Amniotic stem cell (primary cell): ENCODE data around the gene GSTCD.
"Not testable (repeated sequence)": the region's sequence is repeated elsewhere in the genome, so short reads cannot be mapped to it uniquely, and the experiment has no call there.

Experiments used
- DNase-seq: peaks from one replicate; lab custom pipeline; 2025; lab: John Stamatoyannopoulos, UW

Gene GSTCD

GRCh38 chr4:105808030-105808749 lies 99.6 kb downstream of the GSTCD start:
- no peak for DNase-seq

- peak; percentile 53 for DNase-seq
Measured at GRCh38 chr4:105808750-105809041, 100.1 kb downstream of the GSTCD start.

- DNase-seq, result no peak
Measured at GRCh38 chr4:105815701-105816100, 107.1 kb downstream of the GSTCD start.

- DNase-seq, result no peak
Measured at GRCh38 chr4:105822061-105822460, 113.5 kb downstream of the GSTCD start.

- no peak for DNase-seq
Measured at GRCh38 chr4:105828074-105828473, 119.5 kb downstream of the GSTCD start.

- no peak for DNase-seq
Measured at GRCh38 chr4:105831189-105831588, 122.6 kb downstream of the GSTCD start.

GRCh38 chr4:105835177-105835576 lies 126.6 kb downstream of the GSTCD start:
- no peak for DNase-seq

GRCh38 chr4:105836537-105836936 lies 128.0 kb downstream of the GSTCD start:
- no peak for DNase-seq

GRCh38 chr4:105837037-105837436 lies 128.5 kb downstream of the GSTCD start:
- no peak for DNase-seq

- no peak for DNase-seq
Measured at GRCh38 chr4:105838082-105838481, 129.5 kb downstream of the GSTCD start.

- no peak for DNase-seq
Measured at GRCh38 chr4:105840426-105841174, 132.0 kb downstream of the GSTCD start.

GRCh38 chr4:105843941-105844340 lies 135.4 kb downstream of the GSTCD start:
- no peak for DNase-seq

- no peak for DNase-seq
Measured at GRCh38 chr4:105845559-105845958, 137.0 kb downstream of the GSTCD start.

- DNase-seq, result not testable (repeated sequence)
Measured at GRCh38 chr4:105848359-105848758, 139.8 kb downstream of the GSTCD start.

GRCh38 chr4:105851196-105851595 lies 142.6 kb downstream of the GSTCD start:
- DNase-seq, result no peak

- not testable (repeated sequence) for DNase-seq
Measured at GRCh38 chr4:105852230-105852629, 143.6 kb downstream of the GSTCD start.

- no peak for DNase-seq
Measured at GRCh38 chr4:105858466-105859040, 150.0 kb downstream of the GSTCD start.

GRCh38 chr4:105859233-105859632 lies 150.6 kb downstream of the GSTCD start:
- DNase-seq, result peak; percentile 48

- DNase-seq, result no peak
Measured at GRCh38 chr4:105870963-105871362, 162.4 kb downstream of the GSTCD start.

- DNase-seq, result no peak
Measured at GRCh38 chr4:105871997-105872396, 163.4 kb downstream of the GSTCD start.

GRCh38 chr4:105875233-105875632 lies 166.6 kb downstream of the GSTCD start:
- no peak for DNase-seq

GRCh38 chr4:105878668-105879067 lies 170.1 kb downstream of the GSTCD start:
- DNase-seq, result no peak

GRCh38 chr4:105887508-105887907 lies 178.9 kb downstream of the GSTCD start:
- no peak for DNase-seq
